Breast epithelium (tissue), 4 donors: ENCODE results near the gene PFN4. TPM values are rescaled to one million over a fixed set of nuclear protein-coding genes. Genes with fewer than 3 reads are reported as not detected.

Source experiments
- DNase-seq, 2 donors: peaks; one replicate each; pipeline ENCODE4 v3.0.0-alpha.2; 2019; ENCODE audit warnings: low spot score in 2 of 2
- H3K27ac ChIP-seq, 2 donors: fragments of 200-600 bp; sonication (generic) in 1 of 2; one replicate each; pipeline ENCODE4 v1.5.1; 2016 to 2019; ENCODE audit warnings: mild to moderate bottlenecking in 1 of 2
- H3K27me3 ChIP-seq, 2 donors: fragments of 200-600 bp; sonication (generic) in 1 of 2; one replicate each; pipeline versions ENCODE4 v1.5.1 to v1.6.0; 2017 to 2019; ENCODE audit warnings: control low read depth in 1 of 2, mild to moderate bottlenecking in 1 of 2
- H3K36me3 ChIP-seq: fragments of 200-600 bp; one replicate; pipeline ENCODE4 v1.5.1; 2019
- H3K4me1 ChIP-seq, 2 donors: fragments of 200-600 bp; sonication (generic); one replicate each; pipeline ENCODE4 v1.5.1; 2016 to 2019; ENCODE audit warnings: control low read depth in 1 of 2
- H3K4me3 ChIP-seq, 3 donors: fragments of 200-600 bp; sonication (generic); 1 replicate in 2 of 3; 2 replicates in 1 of 3; pipeline ENCODE4 v1.5.1; 2016 to 2019; ENCODE audit warnings: mild to moderate bottlenecking in 3 of 3, moderate library complexity in 2 of 3
- H3K9me3 ChIP-seq, 2 donors: fragments of 200-600 bp; sonication (generic) in 1 of 2; one replicate each; pipeline ENCODE4 v1.5.1; 2016 to 2019; ENCODE audit warnings: control low read depth in 1 of 2
- CTCF ChIP-seq, 3 donors: fragments of 450-650 bp; IDR thresholded peaks; one replicate each; pipeline ENCODE4 v1.5.1; 2016 to 2017; ENCODE audit warnings: antibody characterized with exemption in 3 of 3, mild to moderate bottlenecking in 3 of 3, moderate library complexity in 3 of 3
- POLR2A ChIP-seq: fragments of 450-650 bp; IDR thresholded peaks from one replicate; pipeline ENCODE4 v1.6.1; 2016; ENCODE audit warnings: antibody characterized with exemption, mild to moderate bottlenecking, moderate library complexity
- POLR2AphosphoS5 ChIP-seq, 3 donors: sonication (generic); formaldehyde crosslinking; IDR thresholded peaks; one replicate each; pipeline ENCODE4 v1.6.1; 2017; ENCODE audit warnings: antibody characterized with exemption in 3 of 3
- intact Hi-C: fragments of 100-400 bp; cut with DNase I; formaldehyde crosslinking; loops from one replicate; pipeline ENCODE4 v1.15.1; 2023; ENCODE audit warnings: low total_unique reads
- total RNA-seq, 3 donors: library from RNA; depleted of rRNA; stranded (reverse); fragments of >200 nt; gene quantifications; one replicate each; pipeline ENCODE4 v1.1.0, GENCODE V29; 2016

PFN4 gene
- total RNA-seq, 3 donors from 2014 or later, result 0.44 to 0.96 TPM; not detected in 1

- TF ChIP-seq CTCF (IDR thresholded peaks at IDR 0.05) (no peak), POLR2A (no peak)
- H3K4me1 ChIP-seq, result no peaks in the 10 kb centered on the region
- intact Hi-C loops, result no loop called here
- H3K27ac ChIP-seq, result no peak overlapping the region
- no peaks in the 10 kb centered on the region for H3K9me3 ChIP-seq
- H3K27me3 ChIP-seq, result no peaks in the 10 kb centered on the region
- H3K36me3 ChIP-seq, result no peaks in the 10 kb centered on the region
- H3K4me3 ChIP-seq, result no peak overlapping the region
- no peak for DNase-seq
Observed at GRCh38 chr2:24106786-24107185, 16.3 kb downstream of the PFN4 start.

GRCh38 chr2:24105816-24106215 lies 17.3 kb downstream of the PFN4 start:
- intact Hi-C loops, result no loop called here
- Histone ChIP-seq H3K4me3 (no peak overlapping the region), H3K4me1 (no peaks in the 10 kb centered on the region), H3K9me3 (no peaks in the 10 kb centered on the region), H3K27me3 (no peaks in the 10 kb centered on the region), H3K36me3 (no peaks in the 10 kb centered on the region), H3K27ac (no peak overlapping the region)
- no peak for TF ChIP-seq POLR2A
- TF ChIP-seq POLR2AphosphoS5 (IDR thresholded peaks at IDR 0.05), result no peak
- TF ChIP-seq CTCF (IDR thresholded peaks at IDR 0.05), result no peak
- no peak for DNase-seq

- no peaks in the 10 kb centered on the region for H3K9me3 ChIP-seq
Observed at GRCh38 chr2:24104906-24105305, 18.2 kb downstream of the PFN4 start.

GRCh38 chr2:24104110-24104650 lies 19.0 kb downstream of the PFN4 start:
- no peak for DNase-seq
- H3K27me3 ChIP-seq, result no peaks in the 10 kb centered on the region
- no peaks in the 10 kb centered on the region for H3K4me1 ChIP-seq
- intact Hi-C loops, result no loop called here
- no peak overlapping the region for H3K27ac ChIP-seq
- no peaks in the 10 kb centered on the region for H3K36me3 ChIP-seq
- H3K9me3 ChIP-seq, result no peaks in the 10 kb centered on the region
- TF ChIP-seq POLR2AphosphoS5 (IDR thresholded peaks at IDR 0.05) (no peak), POLR2A (no peak), CTCF (IDR thresholded peaks at IDR 0.05) (no peak)
- no peak overlapping the region for H3K4me3 ChIP-seq

More at GRCh38 chr2:24104906-24105305, 18.2 kb downstream of the PFN4 start:
- Histone ChIP-seq H3K36me3 (no peaks in the 10 kb centered on the region), H3K27ac (no peak overlapping the region), H3K4me1 (no peaks in the 10 kb centered on the region), H3K4me3 (no peak overlapping the region), H3K27me3 (no peaks in the 10 kb centered on the region)
- TF ChIP-seq POLR2AphosphoS5 (IDR thresholded peaks at IDR 0.05), result no peak
- TF ChIP-seq CTCF (IDR thresholded peaks at IDR 0.05), result no peak
- no peak for TF ChIP-seq POLR2A
- intact Hi-C loops, result no loop called here
- no peak for DNase-seq

GRCh38 chr2:24102677-24103076 lies 20.5 kb downstream of the PFN4 start:
- intact Hi-C loops, result no loop called here
- H3K27ac ChIP-seq, result no peak overlapping the region
- no peaks in the 10 kb centered on the region for H3K27me3 ChIP-seq
- no peak for DNase-seq
- H3K4me1 ChIP-seq, result no peaks in the 10 kb centered on the region
- no peaks in the 10 kb centered on the region for H3K36me3 ChIP-seq
- no peaks in the 10 kb centered on the region for H3K9me3 ChIP-seq
- TF ChIP-seq CTCF (IDR thresholded peaks at IDR 0.05) (no peak), POLR2AphosphoS5 (IDR thresholded peaks at IDR 0.05) (no peak), POLR2A (no peak)
- H3K4me3 ChIP-seq, result no peak overlapping the region
